Measurements from ENCODE around the gene BNC2.
A peak's percentile ranks its signal among the peaks of the same experiment; 100 is the strongest.

The BNC2 gene

DNA sequence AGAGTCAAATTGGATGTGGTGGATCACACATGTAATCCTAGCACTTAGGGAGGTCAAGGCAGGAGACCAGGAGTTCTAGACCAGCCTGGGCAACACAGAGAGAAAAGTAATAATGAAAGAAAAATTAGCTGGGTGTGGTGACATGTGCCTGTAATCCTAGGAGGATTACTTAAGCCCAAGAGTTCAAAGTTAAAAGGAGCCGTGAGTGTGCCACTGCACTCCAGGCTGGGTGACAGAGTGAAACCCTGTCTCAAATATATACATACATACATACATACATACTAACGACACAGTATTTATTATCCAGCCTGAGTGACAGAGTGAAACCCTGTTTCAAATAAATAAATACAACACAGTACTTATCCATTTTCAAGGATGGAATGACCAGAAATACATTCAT, 180.3 kb downstream of the BNC2 start:
- Histone ChIP-seq H3K9me3 (ENCODE audit: control insufficient read depth, insufficient read depth, low read depth, low read length) (no peaks in the 10 kb centered on the region), H3K27ac (ENCODE audit: extremely low read depth, low read depth, low read length) (no peak overlapping the region), H3K4me3 (ENCODE audit: low read depth, low read length) (no peak overlapping the region), H3K4me1 (ENCODE audit: control insufficient read depth, insufficient read depth, low read length) (peaks cover 22% of the 10 kb centered on the region), H3K36me3 (ENCODE audit: control insufficient read depth in 2 of 2, insufficient read depth in 1 of 2, low read length in 2 of 2) (no peaks in the 10 kb centered on the region)
- ChIA-PET POLR2A (no interaction called here), CTCF (no interaction called here)
- TF ChIP-seq KLF1 (tag by site-specific recombination; IDR thresholded peaks at IDR 0.05), result 0 out of 2 replicates have a peak, but pooled peaks have one; percentile 15
- TF ChIP-seq, protein P1, sequence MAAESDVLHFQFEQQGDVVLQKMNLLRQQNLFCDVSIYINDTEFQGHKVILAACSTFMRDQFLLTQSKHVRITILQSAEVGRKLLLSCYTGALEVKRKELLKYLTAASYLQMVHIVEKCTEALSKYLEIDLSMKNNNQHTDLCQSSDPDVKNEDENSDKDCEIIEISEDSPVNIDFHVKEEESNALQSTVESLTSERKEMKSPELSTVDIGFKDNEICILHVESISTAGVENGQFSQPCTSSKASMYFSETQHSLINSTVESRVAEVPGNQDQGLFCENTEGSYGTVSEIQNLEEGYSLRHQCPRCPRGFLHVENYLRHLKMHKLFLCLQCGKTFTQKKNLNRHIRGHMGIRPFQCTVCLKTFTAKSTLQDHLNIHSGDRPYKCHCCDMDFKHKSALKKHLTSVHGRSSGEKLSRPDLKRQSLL (tag by site-specific recombination; IDR thresholded peaks at IDR 0.05), result no peak

DNA sequence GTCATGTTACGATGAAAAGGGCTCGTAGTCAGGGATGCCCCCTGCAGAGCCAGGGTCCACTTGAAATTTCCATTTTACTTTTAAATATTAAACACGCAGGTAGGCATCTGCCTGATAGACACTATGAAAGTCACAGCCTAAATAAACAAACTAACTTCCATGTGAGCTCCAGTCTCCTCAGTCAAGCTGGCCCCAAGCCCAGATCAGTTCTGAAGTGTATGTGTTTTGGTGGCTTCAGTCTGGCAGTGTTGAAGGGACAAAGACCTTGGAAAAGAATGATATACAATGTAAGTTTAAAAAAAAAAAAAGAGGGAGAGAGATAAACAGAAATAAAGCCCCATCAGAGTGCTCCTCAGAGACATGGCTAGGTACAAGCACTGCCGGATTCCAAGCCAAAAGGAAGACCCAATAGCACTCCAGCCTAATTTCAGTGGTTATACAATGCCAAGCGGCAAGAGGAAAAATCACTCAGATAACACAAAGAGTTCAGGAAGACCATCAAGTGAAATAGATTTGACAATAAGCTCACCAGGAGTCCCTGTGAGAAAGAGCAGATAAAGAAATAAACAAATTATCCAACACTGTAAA, 181.0 kb downstream of the BNC2 start:
- Histone ChIP-seq H3K4me1 (ENCODE audit: control insufficient read depth, insufficient read depth, low read length) (peaks cover 22% of the 10 kb centered on the region), H3K4me3 (ENCODE audit: low read depth, low read length) (no peak overlapping the region), H3K36me3 (ENCODE audit: control insufficient read depth in 2 of 2, insufficient read depth in 1 of 2, low read length in 2 of 2) (no peaks in the 10 kb centered on the region), H3K9me3 (ENCODE audit: control insufficient read depth, insufficient read depth, low read depth, low read length) (no peaks in the 10 kb centered on the region), H3K27ac (ENCODE audit: extremely low read depth, low read depth, low read length) (peak overlapping the region; percentile 63)
- POLR2A ChIA-PET, result interaction anchor here (0.7 to 1.2 kb wide), 3 partner anchors 16 to 30 kb away, joined by 3 to 13 read pairs (median 4); no protein-coding TSS in a partner anchor
- CTCF ChIA-PET, result interaction anchor here (0.6 to 0.7 kb wide), 2 partner anchors 47 to 270 kb away, joined by 3 read pairs; no protein-coding TSS in a partner anchor
- TF ChIP-seq ZNF549 (tag by site-specific recombination; IDR thresholded peaks at IDR 0.05) (no peak), ZNF174 (tag by site-specific recombination; IDR thresholded peaks at IDR 0.05) (no peak), ZNF214 (tag by site-specific recombination; IDR thresholded peaks at IDR 0.05; ENCODE audit: borderline replicate concordance) (no peak), SETDB1 (IDR thresholded peaks at IDR 0.05; ENCODE audit: insufficient read length, low read length) (no peak), ZIC2 (tag by site-specific recombination; IDR thresholded peaks at IDR 0.05) (peak; percentile 11; the same call in 1 of the 2 replicates), ZNF19 (tag by site-specific recombination; IDR thresholded peaks at IDR 0.05; ENCODE audit: low read depth) (no peak), ZNF837 (tag by site-specific recombination; IDR thresholded peaks at IDR 0.05) (no peak), KLF8 (tag by site-specific recombination; IDR thresholded peaks at IDR 0.05) (no peak), YY2 (tag by site-specific recombination; IDR thresholded peaks at IDR 0.05) (no peak), ZNF366 (tag by site-specific recombination; conservative IDR thresholded peaks at IDR 0.05) (no peak; the same call in 1 of the 2 replicates), ZNF677 (tag by site-specific recombination; IDR thresholded peaks at IDR 0.05) (no peak), ZNF354C (tag by site-specific recombination; IDR thresholded peaks at IDR 0.05; ENCODE audit: borderline replicate concordance, low read depth) (no peak), HOXC10 (CRISPR knock-in tag; IDR thresholded peaks at IDR 0.05) (no peak), ZNF391 (tag by site-specific recombination; IDR thresholded peaks at IDR 0.05; ENCODE audit: borderline replicate concordance, low read depth) (no peak), ZNF184 (tag by site-specific recombination; IDR thresholded peaks at IDR 0.05) (no peak), ZNF433 (tag by site-specific recombination; IDR thresholded peaks at IDR 0.05; ENCODE audit: low read depth) (no peak), SALL2 (tag by site-specific recombination; IDR thresholded peaks at IDR 0.05; ENCODE audit: borderline replicate concordance) (no peak), ZFP69B (tag by site-specific recombination; IDR thresholded peaks at IDR 0.05) (no peak), ZBTB48 (tag by site-specific recombination; IDR thresholded peaks at IDR 0.05) (0 out of 2 replicates have a peak, but pooled peaks have one; percentile 5), KLF9 (tag by site-specific recombination; IDR thresholded peaks at IDR 0.05; ENCODE audit: low read depth) (no peak), BCL11B (tag by site-specific recombination; IDR thresholded peaks at IDR 0.05; ENCODE audit: low read depth) (no peak), ZNF529 (tag by site-specific recombination; IDR thresholded peaks at IDR 0.05; ENCODE audit: insufficient replicate concordance) (no peak), ZFP3 (tag by site-specific recombination; IDR thresholded peaks at IDR 0.05; ENCODE audit: low read depth) (no peak)
- TF ChIP-seq, protein P2, sequence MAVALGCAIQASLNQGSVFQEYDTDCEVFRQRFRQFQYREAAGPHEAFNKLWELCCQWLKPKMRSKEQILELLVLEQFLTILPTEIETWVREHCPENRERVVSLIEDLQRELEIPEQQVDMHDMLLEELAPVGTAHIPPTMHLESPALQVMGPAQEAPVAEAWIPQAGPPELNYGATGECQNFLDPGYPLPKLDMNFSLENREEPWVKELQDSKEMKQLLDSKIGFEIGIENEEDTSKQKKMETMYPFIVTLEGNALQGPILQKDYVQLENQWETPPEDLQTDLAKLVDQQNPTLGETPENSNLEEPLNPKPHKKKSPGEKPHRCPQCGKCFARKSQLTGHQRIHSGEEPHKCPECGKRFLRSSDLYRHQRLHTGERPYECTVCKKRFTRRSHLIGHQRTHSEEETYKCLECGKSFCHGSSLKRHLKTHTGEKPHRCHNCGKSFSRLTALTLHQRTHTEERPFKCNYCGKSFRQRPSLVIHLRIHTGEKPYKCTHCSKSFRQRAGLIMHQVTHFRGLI (tag by site-specific recombination; IDR thresholded peaks at IDR 0.05), result no peak
- TF ChIP-seq, protein P3, sequence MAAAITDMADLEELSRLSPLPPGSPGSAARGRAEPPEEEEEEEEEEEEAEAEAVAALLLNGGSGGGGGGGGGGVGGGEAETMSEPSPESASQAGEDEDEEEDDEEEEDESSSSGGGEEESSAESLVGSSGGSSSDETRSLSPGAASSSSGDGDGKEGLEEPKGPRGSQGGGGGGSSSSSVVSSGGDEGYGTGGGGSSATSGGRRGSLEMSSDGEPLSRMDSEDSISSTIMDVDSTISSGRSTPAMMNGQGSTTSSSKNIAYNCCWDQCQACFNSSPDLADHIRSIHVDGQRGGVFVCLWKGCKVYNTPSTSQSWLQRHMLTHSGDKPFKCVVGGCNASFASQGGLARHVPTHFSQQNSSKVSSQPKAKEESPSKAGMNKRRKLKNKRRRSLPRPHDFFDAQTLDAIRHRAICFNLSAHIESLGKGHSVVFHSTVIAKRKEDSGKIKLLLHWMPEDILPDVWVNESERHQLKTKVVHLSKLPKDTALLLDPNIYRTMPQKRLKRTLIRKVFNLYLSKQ (tag by site-specific recombination; IDR thresholded peaks at IDR 0.05; ENCODE audit: borderline replicate concordance), result no peak
- TF ChIP-seq, protein P4, sequence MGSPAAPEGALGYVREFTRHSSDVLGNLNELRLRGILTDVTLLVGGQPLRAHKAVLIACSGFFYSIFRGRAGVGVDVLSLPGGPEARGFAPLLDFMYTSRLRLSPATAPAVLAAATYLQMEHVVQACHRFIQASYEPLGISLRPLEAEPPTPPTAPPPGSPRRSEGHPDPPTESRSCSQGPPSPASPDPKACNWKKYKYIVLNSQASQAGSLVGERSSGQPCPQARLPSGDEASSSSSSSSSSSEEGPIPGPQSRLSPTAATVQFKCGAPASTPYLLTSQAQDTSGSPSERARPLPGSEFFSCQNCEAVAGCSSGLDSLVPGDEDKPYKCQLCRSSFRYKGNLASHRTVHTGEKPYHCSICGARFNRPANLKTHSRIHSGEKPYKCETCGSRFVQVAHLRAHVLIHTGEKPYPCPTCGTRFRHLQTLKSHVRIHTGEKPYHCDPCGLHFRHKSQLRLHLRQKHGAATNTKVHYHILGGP (tag by site-specific recombination; IDR thresholded peaks at IDR 0.05), result no peak
- TF ChIP-seq, protein P5, sequence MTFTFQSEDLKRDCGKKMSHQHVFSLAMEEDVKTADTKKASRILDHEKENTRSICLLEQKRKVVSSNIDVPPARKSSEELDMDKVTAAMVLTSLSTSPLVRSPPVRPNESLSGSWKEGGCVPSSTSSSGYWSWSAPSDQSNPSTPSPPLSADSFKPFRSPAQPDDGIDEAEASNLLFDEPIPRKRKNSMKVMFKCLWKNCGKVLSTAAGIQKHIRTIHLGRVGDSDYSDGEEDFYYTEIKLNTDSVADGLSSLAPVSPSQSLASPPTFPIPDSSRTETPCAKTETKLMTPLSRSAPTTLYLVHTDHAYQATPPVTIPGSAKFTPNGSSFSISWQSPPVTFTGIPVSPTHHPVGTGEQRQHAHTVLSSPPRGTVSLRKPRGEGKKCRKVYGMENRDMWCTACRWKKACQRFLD (tag by site-specific recombination; IDR thresholded peaks at IDR 0.05), result no peak

All from HEK293 (cell line).